Panc1 (cell line): ENCODE measurements around the gene SAMD4B. TPM values are rescaled to one million over a fixed set of nuclear protein-coding genes. Genes with fewer than 3 reads are reported as not detected.

ENCODE experiments used
- ATAC-seq: fragments of 200-7000 bp; cut with Tn5 transposase; 2 replicates; pipeline ENCODE4 v1.9.1; 2020; ENCODE audit warnings: mild to moderate bottlenecking, moderate library complexity
- BruUV-seq: library from RNA; stranded (reverse); fragments of 400-500 nt; replicated peaks from 2 replicates; lab custom pipeline; 2021; lab: Mats Ljungman, UMichigan
- CTCF ChIA-PET: fragments of 300-600 bp; sonication (Branson Sonifier 250); formaldehyde crosslinking; loops from one replicate; lab custom pipeline; 2022; ENCODE audit warnings: antibody characterized with exemption; lab: Charles Lee
- POLR2A ChIA-PET: fragments of 300-600 bp; sonication (Branson Sonifier 250); formaldehyde crosslinking; loops from one replicate; lab custom pipeline; 2022; ENCODE audit warnings: antibody characterized with exemption; lab: Charles Lee
- DNase-seq: peaks from one replicate; pipeline ENCODE4 v3.0.0-alpha.2; 2010; ENCODE audit warnings: low read depth, low spot score
- H3K27ac ChIP-seq: 2 replicates; pipeline ENCODE4 v1.5.1; 2011; ENCODE audit warnings: mild to moderate bottlenecking, low read length, inconsistent platforms
- H3K27me3 ChIP-seq: fragments of 200-500 bp; sonication (Bioruptor generic); 2 replicates; pipeline ENCODE4 v1.6.0; 2014; ENCODE audit warnings: low read length, inconsistent platforms; ENCODE audit not compliant: control insufficient read depth, insufficient read depth
- H3K36me3 ChIP-seq: fragments of 200-500 bp; sonication (Bioruptor generic); 2 replicates; pipeline ENCODE4 v1.5.1; 2014; ENCODE audit warnings: inconsistent platforms, mild to moderate bottlenecking, low read length, moderate library complexity; ENCODE audit not compliant: control insufficient read depth, insufficient read depth
- H3K4me1 ChIP-seq: 2 replicates; pipeline ENCODE4 v1.5.1; 2011; ENCODE audit warnings: inconsistent platforms, mild to moderate bottlenecking, low read length, moderate library complexity; ENCODE audit not compliant: control insufficient read depth, insufficient read depth
- H3K4me3 ChIP-seq, 2 experiments: 2 replicates each; pipeline ENCODE4 v1.5.1; 2011 to 2012; ENCODE audit warnings: low read depth in 2 of 2, low read length in 2 of 2, mild to moderate bottlenecking in 2 of 2, inconsistent platforms in 1 of 2, moderate library complexity in 1 of 2
- H3K9me3 ChIP-seq: fragments of 200-500 bp; sonication (Bioruptor generic); 2 replicates; pipeline ENCODE4 v1.5.1; 2014; ENCODE audit warnings: low read depth, mild to moderate bottlenecking, inconsistent platforms, low read length, moderate library complexity; ENCODE audit not compliant: control insufficient read depth, insufficient read depth
- POLR2AphosphoS5 ChIP-seq: IDR thresholded peaks from 2 replicates; pipeline ENCODE4 v1.6.1; 2012; ENCODE audit warnings: mild to moderate bottlenecking, low read depth, low read length, moderate library complexity
- SIN3A ChIP-seq: IDR thresholded peaks from 2 replicates; pipeline ENCODE4 v1.6.1; 2012; ENCODE audit warnings: low read depth, mild to moderate bottlenecking, low read length, moderate library complexity, borderline replicate concordance; ENCODE audit not compliant: insufficient read depth
- TCF7L2 ChIP-seq: IDR thresholded peaks from 2 replicates; pipeline ENCODE4 v1.6.1; 2011; ENCODE audit warnings: mild to moderate bottlenecking, low read depth, low read length, inconsistent platforms
- in situ Hi-C: cut with HindIII; loops from 2 replicates; pipeline ENCODE4 v1.10.0; 2016; ENCODE audit warnings: low sequenced_read_pairs, low pct_unique_long_range_greater_than_20kb
- intact Hi-C: fragments of 100-400 bp; cut with micrococcal nuclease; formaldehyde crosslinking; loops from one replicate; pipeline ENCODE4 v1.10.0; 2022; ENCODE audit not compliant: unreplicated experiment
- total RNA-seq: library from RNA; stranded (reverse); gene quantifications from one replicate; pipeline ENCODE4 v1.2.1, GENCODE V29; 2021; ENCODE audit not compliant: unreplicated experiment
- TF ChIP-seq, protein P1 (sequence below), 2 experiments: IDR thresholded peaks; 2 replicates each; pipeline ENCODE4 v1.6.1; 2011 to 2012; ENCODE audit warnings: low read depth in 2 of 2, control low read depth in 1 of 2, low read length in 1 of 2, mild to moderate bottlenecking in 1 of 2, moderate library complexity in 1 of 2; ENCODE audit not compliant: insufficient read depth in 1 of 2
- TF ChIP-seq, protein P2 (sequence below): fragments of 450-650 bp; IDR thresholded peaks from 2 replicates; pipeline ENCODE4 v1.5.1; 2017; ENCODE audit warnings: mild to moderate bottlenecking

The SAMD4B gene
- total RNA-seq, 1 experiment from 2014 or later = 1,339 TPM

DNA sequence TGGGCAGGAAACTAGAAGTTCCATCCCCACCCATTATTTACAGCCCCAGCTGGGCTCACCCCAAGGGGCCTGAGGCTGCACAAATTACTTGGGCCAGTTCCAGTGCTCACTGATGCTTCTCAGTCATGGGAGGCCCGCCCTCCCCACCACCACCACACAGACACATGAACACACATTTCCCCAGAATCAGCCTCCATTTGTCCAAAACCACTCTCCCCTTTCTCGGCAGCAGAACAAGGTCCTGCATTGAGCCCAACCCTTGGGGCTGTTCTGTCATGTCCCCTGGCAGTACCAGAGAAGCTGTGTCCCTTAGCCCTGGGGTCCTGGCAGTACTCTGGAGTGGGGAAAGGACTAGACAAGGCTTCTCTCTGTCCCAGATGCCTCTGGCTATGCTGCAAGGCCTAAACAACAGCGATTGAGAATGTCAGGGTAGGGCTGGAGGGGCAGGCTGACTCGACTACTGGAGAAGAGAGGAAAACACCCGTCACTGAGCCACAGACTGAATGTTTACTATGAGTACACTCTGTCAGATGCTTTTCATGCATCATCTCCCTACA lies 21.8 kb downstream of the SAMD4B start:
- in situ Hi-C loops = no loop called here
- intact Hi-C loops = no loop called here
- H3K4me1 ChIP-seq = peaks cover 5% of the 10 kb centered on the region; the same call in 1 of the 2 replicates
- TF ChIP-seq, protein P1, sequence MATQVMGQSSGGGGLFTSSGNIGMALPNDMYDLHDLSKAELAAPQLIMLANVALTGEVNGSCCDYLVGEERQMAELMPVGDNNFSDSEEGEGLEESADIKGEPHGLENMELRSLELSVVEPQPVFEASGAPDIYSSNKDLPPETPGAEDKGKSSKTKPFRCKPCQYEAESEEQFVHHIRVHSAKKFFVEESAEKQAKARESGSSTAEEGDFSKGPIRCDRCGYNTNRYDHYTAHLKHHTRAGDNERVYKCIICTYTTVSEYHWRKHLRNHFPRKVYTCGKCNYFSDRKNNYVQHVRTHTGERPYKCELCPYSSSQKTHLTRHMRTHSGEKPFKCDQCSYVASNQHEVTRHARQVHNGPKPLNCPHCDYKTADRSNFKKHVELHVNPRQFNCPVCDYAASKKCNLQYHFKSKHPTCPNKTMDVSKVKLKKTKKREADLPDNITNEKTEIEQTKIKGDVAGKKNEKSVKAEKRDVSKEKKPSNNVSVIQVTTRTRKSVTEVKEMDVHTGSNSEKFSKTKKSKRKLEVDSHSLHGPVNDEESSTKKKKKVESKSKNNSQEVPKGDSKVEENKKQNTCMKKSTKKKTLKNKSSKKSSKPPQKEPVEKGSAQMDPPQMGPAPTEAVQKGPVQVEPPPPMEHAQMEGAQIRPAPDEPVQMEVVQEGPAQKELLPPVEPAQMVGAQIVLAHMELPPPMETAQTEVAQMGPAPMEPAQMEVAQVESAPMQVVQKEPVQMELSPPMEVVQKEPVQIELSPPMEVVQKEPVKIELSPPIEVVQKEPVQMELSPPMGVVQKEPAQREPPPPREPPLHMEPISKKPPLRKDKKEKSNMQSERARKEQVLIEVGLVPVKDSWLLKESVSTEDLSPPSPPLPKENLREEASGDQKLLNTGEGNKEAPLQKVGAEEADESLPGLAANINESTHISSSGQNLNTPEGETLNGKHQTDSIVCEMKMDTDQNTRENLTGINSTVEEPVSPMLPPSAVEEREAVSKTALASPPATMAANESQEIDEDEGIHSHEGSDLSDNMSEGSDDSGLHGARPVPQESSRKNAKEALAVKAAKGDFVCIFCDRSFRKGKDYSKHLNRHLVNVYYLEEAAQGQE (IDR thresholded peaks at IDR 0.05; ENCODE audit: insufficient read depth in 1 of 2, low read depth in 2 of 2, low read length in 1 of 2) = no peak
- H3K9me3 ChIP-seq = no peaks in the 10 kb centered on the region
- peak; percentile 1; the same call in 1 of the 2 replicates for ATAC-seq
- H3K27me3 ChIP-seq = no peaks in the 10 kb centered on the region
- no TSS peak for BruUV-seq
- ChIA-PET POLR2A (interaction anchor here (0.5 to 2.3 kb wide), 4 partner anchors 14 to 40 kb away, joined by 3 to 17 read pairs (median 6); partner anchors contain the start of gene MED29), CTCF (interaction anchor here (0.5 to 2.5 kb wide), 3 partner anchors 34 to 367 kb away, joined by 3 to 20 read pairs (median 3); no protein-coding TSS in a partner anchor)
- H3K36me3 ChIP-seq = peaks cover 67% of the 10 kb centered on the region
- H3K27ac ChIP-seq = no peak overlapping the region
- DNase-seq = no peak
- no peak overlapping the region for H3K4me3 ChIP-seq

DNA sequence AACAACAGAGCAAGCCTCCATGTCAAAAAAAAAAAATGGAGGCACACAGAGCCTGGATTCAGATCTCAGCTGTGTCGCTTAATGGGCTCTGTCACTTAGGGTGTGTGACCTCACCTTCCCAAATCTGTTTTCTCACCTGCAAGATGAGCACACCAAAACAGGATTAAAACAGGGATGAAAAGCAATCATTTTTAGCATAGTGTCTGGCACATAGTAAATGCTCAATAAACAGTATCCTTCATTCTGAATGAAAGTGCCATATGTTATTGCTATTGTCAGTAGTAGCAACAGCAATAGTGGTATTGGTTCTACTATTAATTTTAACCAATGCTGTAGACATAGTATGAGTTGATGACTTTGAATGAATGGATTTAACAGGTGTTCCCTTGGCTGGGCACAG lies 23.3 kb downstream of the SAMD4B start:
- no TSS peak for BruUV-seq
- Histone ChIP-seq H3K4me1 (peaks cover 5% of the 10 kb centered on the region; the same call in 1 of the 2 replicates), H3K27ac (no peak overlapping the region), H3K4me3 (no peak overlapping the region), H3K9me3 (no peaks in the 10 kb centered on the region), H3K27me3 (no peaks in the 10 kb centered on the region), H3K36me3 (peaks cover 69% of the 10 kb centered on the region)
- ATAC-seq = no peak
- in situ Hi-C loops (loop anchor here (5.0 kb wide), 1 partner anchor 53 kb away; no protein-coding TSS in a partner anchor), intact Hi-C loops (no loop called here)
- ChIA-PET POLR2A (interaction anchor here (0.6 to 3.1 kb wide), 6 partner anchors 10 to 605 kb away, joined by 3 to 67 read pairs (median 6); partner anchors contain the start of gene PSMC4), CTCF (interaction anchor here (0.6 to 1.5 kb wide), 4 partner anchors 10 to 280 kb away, joined by 3 to 5 read pairs (median 4); no protein-coding TSS in a partner anchor)
- TF ChIP-seq, protein P1 (IDR thresholded peaks at IDR 0.05; ENCODE audit: insufficient read depth in 1 of 2, low read depth in 2 of 2, low read length in 1 of 2) = no peak
- TF ChIP-seq SIN3A (no peak), TCF7L2 (no peak), POLR2AphosphoS5 (no peak)
- TF ChIP-seq, protein P2, sequence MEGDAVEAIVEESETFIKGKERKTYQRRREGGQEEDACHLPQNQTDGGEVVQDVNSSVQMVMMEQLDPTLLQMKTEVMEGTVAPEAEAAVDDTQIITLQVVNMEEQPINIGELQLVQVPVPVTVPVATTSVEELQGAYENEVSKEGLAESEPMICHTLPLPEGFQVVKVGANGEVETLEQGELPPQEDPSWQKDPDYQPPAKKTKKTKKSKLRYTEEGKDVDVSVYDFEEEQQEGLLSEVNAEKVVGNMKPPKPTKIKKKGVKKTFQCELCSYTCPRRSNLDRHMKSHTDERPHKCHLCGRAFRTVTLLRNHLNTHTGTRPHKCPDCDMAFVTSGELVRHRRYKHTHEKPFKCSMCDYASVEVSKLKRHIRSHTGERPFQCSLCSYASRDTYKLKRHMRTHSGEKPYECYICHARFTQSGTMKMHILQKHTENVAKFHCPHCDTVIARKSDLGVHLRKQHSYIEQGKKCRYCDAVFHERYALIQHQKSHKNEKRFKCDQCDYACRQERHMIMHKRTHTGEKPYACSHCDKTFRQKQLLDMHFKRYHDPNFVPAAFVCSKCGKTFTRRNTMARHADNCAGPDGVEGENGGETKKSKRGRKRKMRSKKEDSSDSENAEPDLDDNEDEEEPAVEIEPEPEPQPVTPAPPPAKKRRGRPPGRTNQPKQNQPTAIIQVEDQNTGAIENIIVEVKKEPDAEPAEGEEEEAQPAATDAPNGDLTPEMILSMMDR = no peak
- no peak for DNase-seq
